T-helper 2 cell treated with Interferon-gamma antibody and Interleukin-4, amounts not matched to agents 5 μg/mL and 100 μg/mL, for 36 hours (primary cell): ENCODE data around the gene PLEKHM1.

Experiments
- DNase-seq: peaks from one replicate; pipeline ENCODE4 v3.0.0; 2021; ENCODE audit warnings: low spot score
- H3K27ac Mint-ChIP-seq: one replicate; pipeline ENCODE4 v1.8.0; 2021; ENCODE audit warnings: mild to moderate bottlenecking, mixed read lengths
- H3K27me3 Mint-ChIP-seq: one replicate; pipeline ENCODE4 v1.8.0; 2021; ENCODE audit warnings: low read depth, mixed read lengths
- H3K36me3 Mint-ChIP-seq: one replicate; pipeline ENCODE4 v1.8.0; 2021; ENCODE audit warnings: low read depth, mixed read lengths
- H3K4me1 Mint-ChIP-seq: one replicate; pipeline ENCODE4 v1.8.0; 2021; ENCODE audit warnings: low read depth, mixed read lengths
- H3K4me3 Mint-ChIP-seq: one replicate; pipeline ENCODE4 v1.8.0; 2022; ENCODE audit warnings: mild to moderate bottlenecking, moderate library complexity, mixed read lengths
- H3K9me3 Mint-ChIP-seq: one replicate; pipeline ENCODE4 v1.8.0; 2021; ENCODE audit warnings: mixed read lengths

The PLEKHM1 gene

DNA sequence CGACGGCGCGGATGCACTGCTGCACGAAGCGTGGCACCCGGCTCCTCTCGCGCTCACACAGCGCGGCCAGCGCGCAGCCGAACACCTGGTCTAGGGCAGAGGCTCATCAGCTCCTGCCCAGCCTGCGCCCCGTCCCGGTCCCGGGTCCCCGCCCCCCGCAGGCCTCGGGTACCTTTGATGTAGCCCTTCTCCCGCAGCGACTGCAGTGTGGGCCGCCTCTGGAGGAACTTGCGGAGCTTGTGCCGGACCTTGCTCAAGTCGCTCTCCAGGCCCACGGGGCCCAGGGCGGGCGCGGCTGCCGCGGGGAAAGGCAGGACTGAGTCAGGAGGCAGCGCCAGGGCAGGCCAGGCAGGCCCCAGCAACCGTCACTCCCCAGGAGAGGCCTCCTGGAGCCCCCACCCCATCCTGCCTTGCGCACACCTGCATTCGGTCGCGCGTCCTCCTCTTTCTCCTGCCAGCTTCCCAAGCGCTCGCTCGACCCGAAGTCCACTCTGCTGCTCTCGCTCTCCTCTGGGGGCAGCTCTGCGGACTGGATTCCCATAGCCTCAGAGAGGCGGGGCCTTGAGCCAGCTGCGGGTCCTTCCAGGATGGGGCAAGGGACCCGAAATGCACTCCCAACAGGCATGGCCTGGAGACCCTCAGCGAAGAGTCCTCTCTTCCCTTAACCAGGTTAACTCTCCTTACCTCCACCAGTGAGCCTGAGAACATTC, 93.9 kb downstream of the PLEKHM1 start:
- H3K9me3 Mint-ChIP-seq, result no peaks in the 10 kb centered on the region
- DNase-seq, result no peak
- peaks cover 36% of the 10 kb centered on the region for H3K36me3 Mint-ChIP-seq
- no peak overlapping the region for H3K4me3 Mint-ChIP-seq
- no peak overlapping the region for H3K27ac Mint-ChIP-seq
- H3K27me3 Mint-ChIP-seq, result peaks cover 1% of the 10 kb centered on the region
- peaks cover 2% of the 10 kb centered on the region for H3K4me1 Mint-ChIP-seq

- H3K27ac Mint-ChIP-seq, result no peak overlapping the region
- H3K4me3 Mint-ChIP-seq, result no peak overlapping the region
- H3K27me3 Mint-ChIP-seq, result peaks cover 3% of the 10 kb centered on the region
- peaks cover 28% of the 10 kb centered on the region for H3K36me3 Mint-ChIP-seq
- H3K9me3 Mint-ChIP-seq, result no peaks in the 10 kb centered on the region
- DNase-seq, result no peak
- H3K4me1 Mint-ChIP-seq, result peaks cover 7% of the 10 kb centered on the region
Observed at GRCh38 chr17:45395569-45396415, 94.7 kb downstream of the PLEKHM1 start.

DNA sequence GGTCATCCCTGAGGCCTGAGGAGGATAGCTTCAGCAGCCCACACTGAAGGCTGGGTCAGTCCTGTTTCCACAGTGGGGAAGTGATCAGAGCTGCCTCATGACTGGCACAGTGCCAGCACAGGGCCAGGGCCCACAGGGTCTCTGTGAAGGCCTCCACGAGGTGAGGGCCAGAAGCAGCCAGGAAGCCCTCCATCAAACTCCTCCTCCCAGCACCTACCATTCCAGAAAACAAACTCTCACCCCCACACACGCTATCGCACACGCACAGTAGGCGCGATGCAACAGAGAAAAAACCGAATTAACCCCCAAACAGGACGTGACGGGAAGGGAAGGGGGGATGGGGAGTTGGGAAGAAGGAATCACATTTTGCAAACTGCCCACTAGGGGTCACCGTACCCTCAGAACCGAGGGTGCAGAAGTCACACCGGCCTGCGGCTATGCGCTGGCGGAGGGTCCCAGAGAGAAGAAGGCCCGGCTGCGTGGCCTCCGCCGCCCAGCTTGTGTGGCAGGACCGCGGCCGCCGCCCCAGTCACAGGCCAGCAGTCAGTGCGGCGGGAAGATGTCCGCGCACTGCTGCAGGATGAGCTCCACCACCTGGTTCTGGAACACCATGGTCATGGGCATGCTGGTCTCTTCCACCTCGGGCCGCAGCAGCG, 95.5 kb downstream of the PLEKHM1 start:
- Mint-ChIP-seq H3K9me3 (no peaks in the 10 kb centered on the region), H3K27ac (no peak overlapping the region), H3K4me3 (no peak overlapping the region), H3K36me3 (peaks cover 27% of the 10 kb centered on the region), H3K4me1 (peaks cover 7% of the 10 kb centered on the region), H3K27me3 (peaks cover 3% of the 10 kb centered on the region)
- DNase-seq, result peak; percentile 16

GRCh38 chr17:45394564-45394912, 96.0 kb downstream of the PLEKHM1 start:
- peaks cover 3% of the 10 kb centered on the region for H3K27me3 Mint-ChIP-seq
- H3K4me1 Mint-ChIP-seq, result peaks cover 7% of the 10 kb centered on the region
- DNase-seq, result no peak
- no peak overlapping the region for H3K27ac Mint-ChIP-seq
- H3K4me3 Mint-ChIP-seq, result no peak overlapping the region
- H3K9me3 Mint-ChIP-seq, result no peaks in the 10 kb centered on the region
- peaks cover 27% of the 10 kb centered on the region for H3K36me3 Mint-ChIP-seq

DNA sequence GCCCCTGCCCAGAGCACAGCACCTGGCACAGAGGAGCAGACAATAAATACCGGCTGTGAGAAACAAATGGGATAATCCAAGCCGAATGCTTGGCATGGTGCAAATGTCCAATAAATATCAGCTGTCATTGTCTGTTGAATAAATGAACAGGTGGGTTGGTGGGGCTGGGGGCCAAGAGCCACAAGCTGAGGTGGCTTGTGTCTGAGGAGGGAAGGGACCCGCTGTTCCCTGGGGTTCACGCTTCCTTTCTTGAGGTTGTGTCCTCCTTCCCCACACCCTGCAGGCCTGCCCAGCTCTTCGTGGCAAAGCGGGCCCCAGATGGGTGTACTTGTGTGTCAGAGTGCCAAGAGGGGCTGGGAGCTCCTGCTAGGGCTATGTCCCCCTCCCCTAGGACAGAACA, 96.4 kb downstream of the PLEKHM1 start:
- H3K9me3 Mint-ChIP-seq, result no peaks in the 10 kb centered on the region
- H3K4me3 Mint-ChIP-seq, result no peak overlapping the region
- peaks cover 7% of the 10 kb centered on the region for H3K4me1 Mint-ChIP-seq
- DNase-seq, result no peak
- H3K36me3 Mint-ChIP-seq, result peaks cover 23% of the 10 kb centered on the region
- H3K27me3 Mint-ChIP-seq, result peaks cover 3% of the 10 kb centered on the region
- no peak overlapping the region for H3K27ac Mint-ChIP-seq

- no peak overlapping the region for H3K27ac Mint-ChIP-seq
- DNase-seq, result no peak
Observed at GRCh38 chr17:45393411-45393810, 97.1 kb downstream of the PLEKHM1 start.

DNA sequence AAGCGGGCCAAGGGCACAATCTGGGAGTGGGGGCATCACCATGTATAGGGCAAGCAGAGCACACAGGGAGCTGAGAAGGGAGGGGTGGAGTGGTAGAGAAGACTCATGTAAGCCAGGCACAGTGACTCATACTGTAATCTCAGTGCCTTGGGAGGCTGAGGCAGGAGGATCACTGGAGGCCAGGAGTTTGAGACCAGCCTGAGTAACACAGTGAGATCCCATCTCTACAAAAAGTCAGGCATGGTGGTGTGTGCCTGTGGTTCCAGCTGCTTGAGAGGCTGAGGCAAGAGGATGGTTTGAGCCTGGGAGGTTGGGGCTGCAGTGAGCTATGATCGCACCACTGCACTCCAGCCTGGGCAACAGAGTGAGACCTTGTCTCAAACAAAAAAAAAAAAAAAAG, 98.6 kb downstream of the PLEKHM1 start:
- no peak overlapping the region for H3K27ac Mint-ChIP-seq
- no peak for DNase-seq
- H3K27me3 Mint-ChIP-seq, result peaks cover 6% of the 10 kb centered on the region
- peaks cover 10% of the 10 kb centered on the region for H3K36me3 Mint-ChIP-seq
- no peak overlapping the region for H3K4me3 Mint-ChIP-seq
- peaks cover 13% of the 10 kb centered on the region for H3K4me1 Mint-ChIP-seq
- no peaks in the 10 kb centered on the region for H3K9me3 Mint-ChIP-seq

More at GRCh38 chr17:45393411-45393810, 97.1 kb downstream of the PLEKHM1 start:
- Mint-ChIP-seq H3K9me3 (no peaks in the 10 kb centered on the region), H3K27me3 (peaks cover 3% of the 10 kb centered on the region), H3K4me1 (peaks cover 13% of the 10 kb centered on the region), H3K36me3 (peaks cover 18% of the 10 kb centered on the region), H3K4me3 (no peak overlapping the region)

DNA sequence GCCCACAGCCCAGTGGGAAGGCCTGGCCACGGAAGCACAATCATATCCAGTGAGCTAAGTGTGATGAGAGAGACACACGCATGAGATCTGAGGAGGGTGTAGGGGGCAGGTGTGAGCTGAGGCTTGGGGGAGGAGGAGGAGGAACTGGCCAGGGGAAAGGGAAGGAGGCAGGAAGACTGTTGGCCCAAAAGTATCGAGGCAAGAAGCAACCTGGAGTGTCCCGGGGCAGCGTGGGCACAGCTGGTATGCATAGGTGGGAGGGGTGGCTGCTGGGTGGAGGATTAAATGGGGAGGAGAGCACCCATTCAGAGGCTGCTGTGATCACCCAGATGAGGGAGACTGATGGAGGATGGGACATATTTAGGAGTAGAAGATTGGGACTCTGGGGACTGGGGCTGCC, 99.2 kb downstream of the PLEKHM1 start:
- Mint-ChIP-seq H3K4me3 (no peak overlapping the region), H3K9me3 (no peaks in the 10 kb centered on the region), H3K4me1 (peaks cover 13% of the 10 kb centered on the region), H3K27ac (no peak overlapping the region), H3K27me3 (peaks cover 6% of the 10 kb centered on the region), H3K36me3 (peaks cover 9% of the 10 kb centered on the region)
- DNase-seq, result no peak

GRCh38 chr17:45389354-45389753, 101.2 kb downstream of the PLEKHM1 start:
- H3K9me3 Mint-ChIP-seq, result no peaks in the 10 kb centered on the region
- peaks cover 18% of the 10 kb centered on the region for H3K4me1 Mint-ChIP-seq
- no peak for DNase-seq
- no peak overlapping the region for H3K4me3 Mint-ChIP-seq
- peaks cover 2% of the 10 kb centered on the region for H3K36me3 Mint-ChIP-seq
- H3K27me3 Mint-ChIP-seq, result peaks cover 6% of the 10 kb centered on the region
- no peak overlapping the region for H3K27ac Mint-ChIP-seq

GRCh38 chr17:45388604-45389325, 101.8 kb downstream of the PLEKHM1 start:
- H3K4me3 Mint-ChIP-seq, result no peak overlapping the region
- peaks cover 2% of the 10 kb centered on the region for H3K36me3 Mint-ChIP-seq
- peak overlapping the region; percentile 42 for H3K27ac Mint-ChIP-seq
- peaks cover 20% of the 10 kb centered on the region for H3K4me1 Mint-ChIP-seq
- peaks cover 6% of the 10 kb centered on the region for H3K27me3 Mint-ChIP-seq
- DNase-seq, result no peak
- no peaks in the 10 kb centered on the region for H3K9me3 Mint-ChIP-seq

GRCh38 chr17:45387739-45388138, 102.8 kb downstream of the PLEKHM1 start:
- Mint-ChIP-seq H3K27ac (no peak overlapping the region), H3K4me3 (no peak overlapping the region), H3K27me3 (peaks cover 6% of the 10 kb centered on the region), H3K4me1 (peaks cover 23% of the 10 kb centered on the region), H3K9me3 (no peaks in the 10 kb centered on the region), H3K36me3 (no peaks in the 10 kb centered on the region)
- no peak for DNase-seq

GRCh38 chr17:45386178-45386577, 104.3 kb downstream of the PLEKHM1 start:
- H3K9me3 Mint-ChIP-seq, result no peaks in the 10 kb centered on the region
- H3K36me3 Mint-ChIP-seq, result no peaks in the 10 kb centered on the region
- no peak overlapping the region for H3K4me3 Mint-ChIP-seq
- DNase-seq, result no peak
- peaks cover 3% of the 10 kb centered on the region for H3K27me3 Mint-ChIP-seq
- H3K4me1 Mint-ChIP-seq, result peaks cover 17% of the 10 kb centered on the region
- no peak overlapping the region for H3K27ac Mint-ChIP-seq
